Effector memory CD4-positive, alpha-beta T cell (primary cell): Measurements from ENCODE around the gene PRICKLE3.
A peak's percentile ranks its signal among the peaks of the same experiment; 100 is the strongest.

Source experiments
- DNase-seq, 3 donors: peaks; one replicate each; pipeline ENCODE4 v3.0.0-alpha.2; 2020
- H3K27ac ChIP-seq: 2 replicates; pipeline ENCODE4 v1.7.0; 2013; ENCODE audit warnings: mild to moderate bottlenecking, low read length, moderate library complexity; ENCODE audit not compliant: insufficient read depth, poor library complexity, severe bottlenecking
- H3K27me3 ChIP-seq: replicated peaks from 2 replicates; pipeline ENCODE4 v1.7.0; 2013; ENCODE audit warnings: mild to moderate bottlenecking, low read length; ENCODE audit not compliant: insufficient read depth, control insufficient read depth, poor library complexity, severe bottlenecking
- H3K36me3 ChIP-seq: 2 replicates; pipeline ENCODE4 v1.7.0; 2013; ENCODE audit warnings: mild to moderate bottlenecking, low read length, moderate library complexity; ENCODE audit not compliant: control insufficient read depth, insufficient read depth
- H3K4me1 ChIP-seq: 2 replicates; pipeline ENCODE4 v1.7.0; 2013; ENCODE audit warnings: low read length, mild to moderate bottlenecking; ENCODE audit not compliant: control insufficient read depth, insufficient read depth, poor library complexity, severe bottlenecking
- H3K4me3 ChIP-seq: 2 replicates; pipeline ENCODE4 v1.7.0; 2013; ENCODE audit warnings: low read length, low read depth, mild to moderate bottlenecking; ENCODE audit not compliant: insufficient read depth, poor library complexity, severe bottlenecking
- H3K9me3 ChIP-seq: 2 replicates; pipeline ENCODE4 v1.7.0; 2013; ENCODE audit warnings: mild to moderate bottlenecking, low read length, moderate library complexity; ENCODE audit not compliant: control insufficient read depth

The PRICKLE3 gene

DNA sequence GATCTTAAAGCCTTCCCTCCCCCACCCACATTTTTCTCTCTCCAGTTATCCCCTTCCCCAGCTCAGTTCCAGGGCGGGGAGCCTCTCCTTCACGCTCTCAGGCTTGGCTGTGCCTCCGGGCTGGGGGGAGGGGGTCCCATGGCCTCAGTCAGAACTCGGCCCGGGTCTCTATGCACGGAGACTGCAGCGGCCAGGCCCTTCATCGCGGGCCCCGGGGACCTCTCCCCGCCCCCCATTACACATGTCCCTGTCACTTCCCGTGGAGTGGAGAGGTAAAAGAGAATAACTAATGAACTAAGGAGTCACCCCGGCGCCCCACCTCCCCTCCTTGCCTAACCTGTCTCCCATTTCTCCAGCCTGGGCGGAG lies 838 bp upstream of the PRICKLE3 start:
- Histone ChIP-seq H3K36me3 (no peaks in the 10 kb centered on the region), H3K27ac (no peak overlapping the region), H3K9me3 (no peaks in the 10 kb centered on the region), H3K4me1 (no peaks in the 10 kb centered on the region), H3K27me3 (no peaks in the 10 kb centered on the region), H3K4me3 (no peak overlapping the region)
- no peak for DNase-seq

DNA sequence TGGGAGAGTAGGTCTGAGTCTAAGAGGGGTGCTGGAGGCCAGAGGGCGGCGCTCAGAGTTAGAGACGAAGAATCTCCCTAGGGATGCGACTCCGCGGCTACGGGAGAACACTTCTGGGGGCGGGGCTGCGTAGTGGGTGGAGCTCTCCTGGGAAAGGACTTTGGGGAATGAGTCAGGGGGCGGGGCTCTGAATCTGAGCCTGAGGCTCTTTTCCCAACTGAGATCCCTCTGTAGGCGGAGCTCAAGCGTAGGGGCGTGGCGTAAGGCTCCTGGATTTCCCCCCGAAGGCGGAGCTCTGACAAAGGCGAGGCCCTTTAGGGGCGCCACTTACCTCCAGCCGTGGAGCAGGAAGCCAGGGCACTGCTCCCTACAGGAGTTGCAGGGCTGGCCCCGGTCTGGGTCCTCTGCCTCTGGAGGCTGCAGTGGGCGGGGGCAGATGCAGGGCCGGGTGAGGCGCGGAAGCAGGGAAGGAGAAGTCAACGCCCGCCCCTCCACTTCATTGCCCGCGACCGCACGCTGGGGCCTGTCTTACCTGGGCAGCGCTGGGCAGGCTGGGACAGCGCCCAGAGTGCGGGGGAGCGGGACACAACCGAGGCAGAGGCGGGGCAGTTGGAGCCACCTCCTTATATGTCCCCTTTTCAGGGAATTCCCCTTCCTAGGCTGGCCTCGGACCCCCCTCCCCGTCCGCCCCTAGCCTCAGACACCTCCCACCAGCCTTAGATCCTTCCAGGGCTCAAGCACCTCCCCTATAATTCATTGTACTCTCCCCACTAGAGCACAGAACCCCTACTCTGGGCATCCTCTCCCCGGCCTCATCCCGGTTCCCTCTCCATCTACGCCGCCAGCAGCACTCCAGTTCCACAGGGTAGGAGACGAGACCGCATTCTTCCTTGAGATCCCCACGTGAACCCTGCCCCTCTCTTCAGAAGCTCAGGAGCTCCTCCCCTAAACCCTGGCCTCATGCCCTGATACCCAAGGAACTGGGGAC lies 1.6 kb downstream of the PRICKLE3 start:
- Histone ChIP-seq H3K4me1 (no peaks in the 10 kb centered on the region), H3K4me3 (peak overlapping the region; percentile 25), H3K9me3 (no peaks in the 10 kb centered on the region), H3K36me3 (peaks cover 3% of the 10 kb centered on the region), H3K27me3 (no peaks in the 10 kb centered on the region), H3K27ac (peak overlapping the region; percentile 42)
- DNase-seq: no peak

- Histone ChIP-seq H3K9me3 (no peaks in the 10 kb centered on the region), H3K4me1 (no peaks in the 10 kb centered on the region), H3K27ac (no peak overlapping the region), H3K4me3 (no peak overlapping the region), H3K27me3 (no peaks in the 10 kb centered on the region), H3K36me3 (peaks cover 3% of the 10 kb centered on the region)
- DNase-seq: no peak
Measured at GRCh38 chrX:49183701-49184281, 2.4 kb downstream of the PRICKLE3 start.

- no peak overlapping the region for H3K4me3 ChIP-seq
- H3K27me3 ChIP-seq: no peaks in the 10 kb centered on the region
- H3K4me1 ChIP-seq: no peaks in the 10 kb centered on the region
- no peaks in the 10 kb centered on the region for H3K9me3 ChIP-seq
- DNase-seq: no peak
- peaks cover 3% of the 10 kb centered on the region for H3K36me3 ChIP-seq
- no peak overlapping the region for H3K27ac ChIP-seq
Measured at GRCh38 chrX:49179358-49179757, 6.8 kb downstream of the PRICKLE3 start.

GRCh38 chrX:49178537-49178936 lies 7.6 kb downstream of the PRICKLE3 start:
- Histone ChIP-seq H3K9me3 (no peaks in the 10 kb centered on the region), H3K4me1 (no peaks in the 10 kb centered on the region), H3K4me3 (no peak overlapping the region), H3K36me3 (peaks cover 3% of the 10 kb centered on the region), H3K27me3 (no peaks in the 10 kb centered on the region), H3K27ac (no peak overlapping the region)
- DNase-seq: no peak

GRCh38 chrX:49177873-49178480 lies 8.2 kb downstream of the PRICKLE3 start:
- Histone ChIP-seq H3K9me3 (no peaks in the 10 kb centered on the region), H3K36me3 (peaks cover 3% of the 10 kb centered on the region), H3K27ac (no peak overlapping the region), H3K4me3 (no peak overlapping the region), H3K27me3 (no peaks in the 10 kb centered on the region), H3K4me1 (peaks cover 3% of the 10 kb centered on the region)
- no peak for DNase-seq

GRCh38 chrX:49177338-49177833 lies 8.8 kb downstream of the PRICKLE3 start:
- Histone ChIP-seq H3K4me1 (peaks cover 8% of the 10 kb centered on the region), H3K27ac (no peak overlapping the region), H3K4me3 (no peak overlapping the region), H3K27me3 (no peaks in the 10 kb centered on the region), H3K36me3 (peaks cover 3% of the 10 kb centered on the region), H3K9me3 (no peaks in the 10 kb centered on the region)
- no peak for DNase-seq

DNA sequence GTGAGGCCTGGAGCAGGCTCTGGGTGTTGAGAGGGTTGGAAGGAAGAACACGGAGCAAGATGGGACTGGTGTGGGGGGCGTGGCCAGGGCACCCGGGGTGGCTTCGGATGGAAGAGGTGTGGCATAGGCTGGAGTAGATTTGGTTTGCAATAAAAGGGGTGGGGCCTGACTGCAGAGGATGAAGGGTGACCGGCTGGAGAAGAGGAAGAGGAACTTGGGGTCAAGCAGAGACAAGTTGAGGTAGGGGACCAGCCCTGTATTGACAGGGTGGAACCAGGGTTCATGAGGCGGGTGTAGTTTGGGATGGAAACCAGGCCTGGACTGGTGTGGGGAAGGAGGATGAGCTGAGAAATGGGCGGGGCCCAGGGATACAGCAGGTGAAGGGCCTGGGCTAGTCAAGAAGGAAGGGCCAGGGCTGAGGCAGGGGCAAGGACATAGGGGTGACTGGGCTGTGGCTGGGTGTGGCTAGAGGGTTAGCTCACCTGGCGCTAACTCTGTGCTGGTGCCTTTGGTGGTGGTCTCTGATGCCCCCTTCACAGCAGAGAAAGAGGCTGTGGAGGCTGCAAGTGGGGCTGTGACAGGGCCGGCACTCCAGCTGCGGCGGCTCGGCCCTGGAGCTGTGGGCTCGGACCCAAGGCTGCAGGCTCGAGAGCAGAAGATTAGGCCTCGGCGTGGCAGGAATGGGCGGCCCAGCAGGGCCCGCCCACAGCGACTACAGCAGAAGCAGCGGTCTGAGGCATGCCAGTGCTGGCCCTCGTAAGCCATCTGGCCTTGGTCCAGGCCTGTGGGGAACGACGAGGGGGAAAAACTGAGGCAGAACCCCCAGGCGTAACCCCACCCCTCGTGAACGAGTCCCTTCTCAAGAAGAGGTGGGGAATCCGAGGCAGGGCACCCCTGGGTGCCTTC lies 9.5 kb downstream of the PRICKLE3 start:
- no peaks in the 10 kb centered on the region for H3K27me3 ChIP-seq
- H3K4me1 ChIP-seq: peaks cover 8% of the 10 kb centered on the region
- H3K27ac ChIP-seq: no peak overlapping the region
- no peak overlapping the region for H3K4me3 ChIP-seq
- no peak for DNase-seq
- H3K9me3 ChIP-seq: no peaks in the 10 kb centered on the region
- H3K36me3 ChIP-seq: peaks cover 3% of the 10 kb centered on the region

GRCh38 chrX:49175435-49176274 lies 10.5 kb downstream of the PRICKLE3 start:
- Histone ChIP-seq H3K36me3 (peaks cover 3% of the 10 kb centered on the region), H3K27me3 (no peaks in the 10 kb centered on the region), H3K4me1 (peaks cover 8% of the 10 kb centered on the region), H3K27ac (no peak overlapping the region), H3K4me3 (no peak overlapping the region), H3K9me3 (no peaks in the 10 kb centered on the region)
- no peak for DNase-seq
